ENCODE data around the gene TMEM182. TPM values are rescaled to one million over a fixed set of nuclear protein-coding genes. Genes with fewer than 3 reads are reported as not detected.

Gene TMEM182
- total RNA-seq, 4 donors from 2014 or later: 0.17 to 2.8 (median 0.72) TPM

GRCh38 chr2:102771114-102771513, 9.3 kb downstream of the TMEM182 start:
- 68% methylated on average over 3 of the region's 3 CpGs for WGBS
- Histone ChIP-seq H3K36me3 (peaks cover 0 to 4% (median 0%) of the 10 kb centered on the region in 4 donors), H3K4me1 (peaks cover 0 to 8% (median 0%) of the 10 kb centered on the region in 4 donors), H3K4me3 (no peak overlapping the region), H3K27me3 (no peaks in the 10 kb centered on the region), H3K9me3 (no peaks in the 10 kb centered on the region), H3K27ac (replicated peaks in 1 of 4) (no peak overlapping the region)
- TF ChIP-seq POLR2AphosphoS5 (IDR thresholded peaks at IDR 0.05) (no peak), POLR2A (IDR thresholded peaks at IDR 0.05; ENCODE audit: low read depth) (no peak), EP300 (IDR thresholded peaks at IDR 0.05) (no peak), CTCF (IDR thresholded peaks at IDR 0.05) (no peak)
- intact Hi-C loops (cut with DNase I): no loop called here
- no peak for DNase-seq (ENCODE audit: extremely low spot score)

- no peak for DNase-seq (ENCODE audit: extremely low spot score)
- Histone ChIP-seq H3K9me3 (no peaks in the 10 kb centered on the region), H3K27me3 (no peaks in the 10 kb centered on the region), H3K4me3 (no peak overlapping the region), H3K27ac (replicated peaks in 1 of 4) (no peak overlapping the region), H3K36me3 (peaks cover 0 to 7% (median 0%) of the 10 kb centered on the region in 4 donors), H3K4me1 (peaks cover 0 to 8% (median 0%) of the 10 kb centered on the region in 4 donors)
- TF ChIP-seq POLR2A (IDR thresholded peaks at IDR 0.05; ENCODE audit: low read depth) (no peak), POLR2AphosphoS5 (IDR thresholded peaks at IDR 0.05) (no peak), CTCF (IDR thresholded peaks at IDR 0.05) (no peak), EP300 (IDR thresholded peaks at IDR 0.05) (no peak)
- WGBS: 95% methylated on average over 3 of the region's 3 CpGs
- intact Hi-C loops (cut with DNase I): no loop called here
These were observed 10.8 kb downstream of the TMEM182 start for GRCh38 chr2:102772659-102773058.

- no peak for DNase-seq (ENCODE audit: extremely low spot score)
- H3K27ac ChIP-seq (replicated peaks in 1 of 4): no peak overlapping the region
- TF ChIP-seq POLR2A (IDR thresholded peaks at IDR 0.05; ENCODE audit: low read depth) (no peak), POLR2AphosphoS5 (IDR thresholded peaks at IDR 0.05) (no peak), EP300 (IDR thresholded peaks at IDR 0.05) (no peak), CTCF (IDR thresholded peaks at IDR 0.05) (no peak)
- intact Hi-C loops (cut with DNase I): no loop called here
- no peak overlapping the region for H3K4me3 ChIP-seq
- peaks cover 0 to 8% (median 0%) of the 10 kb centered on the region in 4 donors for H3K4me1 ChIP-seq
- H3K36me3 ChIP-seq: peaks cover 0 to 4% (median 0%) of the 10 kb centered on the region in 4 donors
- H3K9me3 ChIP-seq: no peaks in the 10 kb centered on the region
- H3K27me3 ChIP-seq: no peaks in the 10 kb centered on the region
- WGBS: 75% methylated on average over 5 of the region's 5 CpGs
These were observed 11.4 kb downstream of the TMEM182 start for GRCh38 chr2:102773149-102773705.

- Histone ChIP-seq H3K4me3 (no peak overlapping the region), H3K4me1 (peaks cover 0 to under 1% (median 0%) of the 10 kb centered on the region in 4 donors), H3K9me3 (no peaks in the 10 kb centered on the region), H3K27ac (replicated peaks in 1 of 4) (no peak overlapping the region), H3K36me3 (peaks cover 0 to 4% (median 0%) of the 10 kb centered on the region in 4 donors), H3K27me3 (no peaks in the 10 kb centered on the region)
- WGBS: 97% methylated on average over 1 of the region's 1 CpG
- DNase-seq (ENCODE audit: extremely low spot score): no peak
- intact Hi-C loops (cut with DNase I): no loop called here
- no peak for TF ChIP-seq CTCF (IDR thresholded peaks at IDR 0.05)
- TF ChIP-seq POLR2AphosphoS5 (IDR thresholded peaks at IDR 0.05): no peak
- no peak for TF ChIP-seq POLR2A (IDR thresholded peaks at IDR 0.05; ENCODE audit: low read depth)
- no peak for TF ChIP-seq EP300 (IDR thresholded peaks at IDR 0.05)
These were observed 16.4 kb downstream of the TMEM182 start for GRCh38 chr2:102778260-102778659.

- no peak for DNase-seq (ENCODE audit: extremely low spot score)
- no peaks in the 10 kb centered on the region for H3K9me3 ChIP-seq
- no peak overlapping the region for H3K4me3 ChIP-seq
- no peaks in the 10 kb centered on the region for H3K27me3 ChIP-seq
- H3K36me3 ChIP-seq: peaks cover 0 to 4% (median 0%) of the 10 kb centered on the region in 4 donors
- TF ChIP-seq EP300 (IDR thresholded peaks at IDR 0.05) (no peak), POLR2AphosphoS5 (IDR thresholded peaks at IDR 0.05) (no peak), POLR2A (IDR thresholded peaks at IDR 0.05; ENCODE audit: low read depth) (no peak), CTCF (IDR thresholded peaks at IDR 0.05) (no peak)
- 95% methylated on average over 1 of the region's 1 CpG for WGBS
- no peak overlapping the region for H3K27ac ChIP-seq (replicated peaks in 1 of 4)
- intact Hi-C loops (cut with DNase I): no loop called here
- H3K4me1 ChIP-seq: peaks cover 0 to 10% (median 0%) of the 10 kb centered on the region in 4 donors
These were observed 18.6 kb downstream of the TMEM182 start for GRCh38 chr2:102780467-102780866.

Data from esophagus muscularis mucosa (tissue), 4 donors.